ENCODE results near the gene ETS1. TPM values are rescaled to one million over a fixed set of nuclear protein-coding genes. Genes with fewer than 3 reads are reported as not detected.
A peak's percentile ranks its signal among the peaks of the same experiment; 100 is the strongest.

Gene ETS1
- total RNA-seq, 1 donor from 2014 or later = 45.3 TPM

- Histone ChIP-seq H3K27me3 (ENCODE audit: low read depth) (no peaks in the 10 kb centered on the region), H3K36me3 (no peaks in the 10 kb centered on the region), H3K4me3 (no peak overlapping the region), H3K9me3 (replicated peaks) (no peaks in the 10 kb centered on the region), H3K27ac (replicated peaks) (no peak overlapping the region), H3K4me1 (peaks cover 42% of the 10 kb centered on the region)
- DNase-seq = no peak
- TF ChIP-seq CTCF (IDR thresholded peaks at IDR 0.05; ENCODE audit: borderline replicate concordance) = no peak
- intact Hi-C loops (cut with micrococcal nuclease) = loop anchor here (10.0 kb wide), 1 partner anchor 84 kb away; no protein-coding TSS in a partner anchor
Observed at GRCh38 chr11:128419012-128419767, 168.2 kb downstream of the ETS1 start.

DNA sequence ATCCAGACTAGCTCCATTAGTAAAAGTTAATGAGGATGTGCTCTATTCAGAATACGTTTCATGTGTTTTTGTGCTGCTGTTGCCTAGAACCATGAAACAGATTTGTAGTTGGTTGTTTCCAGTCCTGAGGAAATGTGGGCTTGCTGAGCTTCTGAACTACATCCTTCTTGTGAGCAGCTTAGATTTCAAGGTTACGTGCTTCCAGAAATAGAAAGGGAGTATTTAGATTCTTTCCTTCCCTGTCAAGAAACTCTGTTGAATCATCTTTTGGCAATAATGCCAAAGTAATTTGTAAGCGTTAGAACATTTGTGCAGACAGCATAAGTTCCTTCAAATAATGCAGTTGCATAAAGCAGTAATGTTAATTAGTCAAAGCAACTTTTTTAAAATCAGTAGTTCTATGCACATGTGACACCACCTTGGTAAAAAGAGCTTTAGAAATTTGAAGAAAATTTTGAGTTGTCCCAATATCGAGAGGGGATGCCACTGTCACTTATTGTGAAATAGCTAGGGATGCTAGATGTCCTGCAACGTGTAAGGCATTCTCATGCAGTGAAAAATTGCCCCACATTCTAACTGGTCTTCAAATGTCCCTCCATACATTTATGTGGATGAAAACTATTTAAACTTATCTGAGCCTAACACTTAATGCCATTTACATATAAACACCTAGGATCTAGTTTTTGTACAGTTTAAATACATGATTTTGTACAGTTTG, 169.6 kb downstream of the ETS1 start:
- intact Hi-C loops (cut with micrococcal nuclease) = loop anchor here (10.0 kb wide), 1 partner anchor 83 kb away; no protein-coding TSS in a partner anchor
- TF ChIP-seq CTCF (IDR thresholded peaks at IDR 0.05; ENCODE audit: borderline replicate concordance) = no peak
- Histone ChIP-seq H3K4me3 (no peak overlapping the region), H3K27ac (replicated peaks) (peak overlapping the region; percentile 56), H3K27me3 (ENCODE audit: low read depth) (no peaks in the 10 kb centered on the region), H3K9me3 (replicated peaks) (no peaks in the 10 kb centered on the region), H3K4me1 (peaks cover 28% of the 10 kb centered on the region), H3K36me3 (no peaks in the 10 kb centered on the region)
- no peak for DNase-seq

DNA sequence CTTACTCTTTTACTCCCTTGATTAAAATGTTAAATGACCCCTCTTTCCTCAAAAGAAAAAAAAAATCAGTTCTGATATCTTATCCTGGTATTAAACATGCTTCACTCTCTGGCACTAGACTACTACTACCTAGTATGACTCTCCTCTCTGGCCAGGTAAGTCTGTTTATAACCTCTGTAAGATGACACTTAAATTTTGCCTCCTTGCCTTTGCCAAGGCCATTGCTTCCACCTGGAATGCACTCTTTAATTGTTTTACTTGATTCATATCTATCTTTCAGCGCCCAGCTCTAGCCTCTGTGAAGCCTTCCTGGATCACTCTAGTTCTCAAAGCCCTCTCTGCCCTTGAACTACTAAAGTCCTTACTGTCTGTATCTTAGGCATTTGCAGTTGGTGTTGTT, 170.4 kb downstream of the ETS1 start:
- intact Hi-C loops (cut with micrococcal nuclease) = loop anchor here (10.0 kb wide), 1 partner anchor 82 kb away; no protein-coding TSS in a partner anchor
- Histone ChIP-seq H3K4me1 (peaks cover 20% of the 10 kb centered on the region), H3K36me3 (no peaks in the 10 kb centered on the region), H3K27me3 (ENCODE audit: low read depth) (no peaks in the 10 kb centered on the region), H3K4me3 (no peak overlapping the region), H3K27ac (replicated peaks) (peak overlapping the region; percentile 56), H3K9me3 (replicated peaks) (no peaks in the 10 kb centered on the region)
- TF ChIP-seq CTCF (IDR thresholded peaks at IDR 0.05; ENCODE audit: borderline replicate concordance) = no peak
- DNase-seq = no peak

GRCh38 chr11:128415539-128415938, 171.8 kb downstream of the ETS1 start:
- intact Hi-C loops (cut with micrococcal nuclease) = loop anchor here (10.0 kb wide), 1 partner anchor 81 kb away; no protein-coding TSS in a partner anchor
- Histone ChIP-seq H3K36me3 (no peaks in the 10 kb centered on the region), H3K27me3 (ENCODE audit: low read depth) (no peaks in the 10 kb centered on the region), H3K4me3 (no peak overlapping the region), H3K27ac (replicated peaks) (peak overlapping the region; percentile 56), H3K9me3 (replicated peaks) (no peaks in the 10 kb centered on the region), H3K4me1 (peaks cover 26% of the 10 kb centered on the region)
- no peak for TF ChIP-seq CTCF (IDR thresholded peaks at IDR 0.05; ENCODE audit: borderline replicate concordance)
- DNase-seq = no peak

GRCh38 chr11:128412847-128413791, 174.2 kb downstream of the ETS1 start:
- no peak for DNase-seq
- peak overlapping the region; percentile 64 for H3K27ac ChIP-seq (replicated peaks)
- no peak for TF ChIP-seq CTCF (IDR thresholded peaks at IDR 0.05; ENCODE audit: borderline replicate concordance)
- H3K4me3 ChIP-seq = no peak overlapping the region
- H3K27me3 ChIP-seq (ENCODE audit: low read depth) = no peaks in the 10 kb centered on the region
- intact Hi-C loops (cut with micrococcal nuclease) = loop anchor here (10.0 kb wide), 1 partner anchor 78 kb away; no protein-coding TSS in a partner anchor
- no peaks in the 10 kb centered on the region for H3K36me3 ChIP-seq
- peaks cover 30% of the 10 kb centered on the region for H3K4me1 ChIP-seq
- no peaks in the 10 kb centered on the region for H3K9me3 ChIP-seq (replicated peaks)

Measured in left ventricle myocardium inferior (tissue), 1 donor.